HepG2 (cell line): ENCODE measurements around the gene SCN4B. TPM values are rescaled to one million over a fixed set of nuclear protein-coding genes. Genes with fewer than 3 reads are reported as not detected.

Source experiments
- ATAC-seq: fragments of 200-7000 bp; cut with Tn5 transposase; 3 replicates; pipeline ENCODE4 v1.9.1; 2020; ENCODE audit warnings: mild to moderate bottlenecking, moderate library complexity
- BruUV-seq: library from RNA; stranded (reverse); fragments of 400-500 nt; replicated peaks from 2 replicates; lab custom pipeline; 2021; lab: Mats Ljungman, UMichigan
- CTCF ChIA-PET: fragments of 300-600 bp; formaldehyde crosslinking; extraction: SDS; loops from one replicate; lab custom pipeline; 2021; ENCODE audit warnings: low total read pairs, inconsistent platforms, low intra/inter-chr PET ratio; lab: Yijun Ruan, JAX
- POLR2A ChIA-PET: fragments of 350-600 bp; sonication (Branson Sonifier 250); formaldehyde crosslinking; loops from one replicate; lab custom pipeline; 2020; ENCODE audit warnings: antibody characterized with exemption, inconsistent platforms; lab: Yijun Ruan, JAX
- DNase-seq: peaks from one replicate; pipeline ENCODE4 v3.0.0-alpha.2; 2015; ENCODE audit warnings: low spot score
- FAIRE-seq: peaks from 3 replicates; lab custom pipeline; 2011; peaks lifted over from hg19 to GRCh38; lab: Jason Lieb, UNC
- H2AFZ ChIP-seq: one replicate; pipeline ENCODE4 v1.6.1; 2011; ENCODE audit warnings: low read length, inconsistent platforms
- H3K27ac ChIP-seq: fragments of 300-600 bp; 3 replicates; pipeline ENCODE4 v1.8.0; 2011; ENCODE audit warnings: mixed run types, mild to moderate bottlenecking, mixed read lengths, low read length, inconsistent platforms; ENCODE audit not compliant: insufficient read depth; ENCODE audit errors: extremely low read length
- H3K27me3 ChIP-seq, 2 experiments: fragments of 200-600 bp in 1 of 2; 2 replicates in 1 of 2; 3 replicates in 1 of 2; pipeline versions ENCODE4 v1.6.0 to v1.8.0; 2011; ENCODE audit warnings: low read length in 2 of 2, mild to moderate bottlenecking in 2 of 2, moderate library complexity in 2 of 2, inconsistent platforms in 1 of 2; ENCODE audit not compliant: insufficient read depth in 2 of 2, control insufficient read depth in 1 of 2
- H3K36me3 ChIP-seq, 2 experiments: fragments of 200-600 bp in 1 of 2; replicated peaks in 1 of 2; 2 replicates in 1 of 2; 3 replicates in 1 of 2; pipeline versions ENCODE4 v1.5.1 to v1.8.0; 2011; ENCODE audit warnings: low read length in 2 of 2, inconsistent platforms in 1 of 2; ENCODE audit not compliant: insufficient read depth in 2 of 2, control insufficient read depth in 1 of 2
- H3K4me1 ChIP-seq: 2 replicates; pipeline ENCODE4 v1.5.1; 2012; ENCODE audit warnings: low read length, inconsistent platforms; ENCODE audit not compliant: insufficient read depth
- H3K4me2 ChIP-seq: 2 replicates; pipeline ENCODE4 v1.6.0; 2011; ENCODE audit warnings: low read depth, low read length, inconsistent platforms
- H3K4me3 ChIP-seq, 3 experiments: fragments of 200-600 bp in 1 of 3; sonication (generic), shearing (Covaris generic) in 1 of 3; replicated peaks in 1 of 3; 2 replicates each; pipeline ENCODE4 v1.5.1; 2011 to 2016; ENCODE audit warnings: low read length in 3 of 3, inconsistent platforms in 2 of 3, low read depth in 2 of 3, mild to moderate bottlenecking in 2 of 3, control low read depth in 1 of 3, mixed read lengths in 1 of 3; ENCODE audit not compliant: insufficient read depth in 1 of 3
- H3K79me2 ChIP-seq: one replicate; pipeline ENCODE4 v1.6.1; 2011; ENCODE audit warnings: low read length, inconsistent platforms; ENCODE audit not compliant: insufficient read depth
- H3K9ac ChIP-seq: 2 replicates; pipeline ENCODE4 v1.6.0; 2011; ENCODE audit warnings: mild to moderate bottlenecking, low read depth, low read length, inconsistent platforms; ENCODE audit not compliant: insufficient read depth
- H3K9me3 ChIP-seq: 2 replicates; pipeline ENCODE4 v1.5.1; 2012; ENCODE audit warnings: mild to moderate bottlenecking, low read length
- H4K20me1 ChIP-seq: 2 replicates; pipeline ENCODE4 v1.6.0; 2011; ENCODE audit warnings: inconsistent platforms, mild to moderate bottlenecking, low read length, moderate library complexity; ENCODE audit not compliant: insufficient read depth
- EP300 ChIP-seq, 3 experiments: sonication (generic) in 1 of 3; formaldehyde crosslinking in 1 of 3; IDR thresholded peaks; 2 replicates each; pipeline versions ENCODE4 v1.5.1 to v1.6.1; 2011 to 2020; ENCODE audit warnings: low read depth in 2 of 3, low read length in 2 of 3, borderline replicate concordance in 1 of 3, improper control_type of control experiment in 1 of 3, mild to moderate bottlenecking in 1 of 3, missing genetic modification reagents in 1 of 3, moderate library complexity in 1 of 3
- FOXK1 ChIP-seq: sonication (generic); formaldehyde crosslinking; IDR thresholded peaks from 2 replicates; pipeline ENCODE4 v1.4.0; 2020; ENCODE audit warnings: low read depth, missing genetic modification reagents, borderline replicate concordance
- SP5 ChIP-seq: IDR thresholded peaks from 2 replicates; pipeline ENCODE4 v1.6.1; 2016; ENCODE audit warnings: low read depth, borderline replicate concordance
- ZFP37 ChIP-seq: sonication (generic); formaldehyde crosslinking; IDR thresholded peaks from 2 replicates; pipeline ENCODE4 v1.4.0; 2020; ENCODE audit warnings: missing genetic modification reagents, borderline replicate concordance
- ZNF30 ChIP-seq: sonication (generic); formaldehyde crosslinking; IDR thresholded peaks from 2 replicates; pipeline ENCODE4 v1.5.0; 2020; ENCODE audit warnings: mild to moderate bottlenecking, missing genetic modification reagents
- ZNF329 ChIP-seq: sonication (generic); formaldehyde crosslinking; IDR thresholded peaks from 2 replicates; pipeline ENCODE4 v1.9.0; 2021; ENCODE audit warnings: low read depth, mild to moderate bottlenecking, missing genetic modification reagents
- WGBS: methylation state at CpG from one replicate; pipeline ENCODE4 v1.1.6; 2017; ENCODE audit warnings: low lambda C conversion rate; 5-methylcytosine and 5-hydroxymethylcytosine counted together
- in situ Hi-C: cut with HindIII; loops from 2 replicates; pipeline ENCODE4 v1.10.0; 2017; ENCODE audit warnings: low pct_unique_long_range_greater_than_20kb; ENCODE audit not compliant: extremely low pct_ligation_motif_present
- intact Hi-C: fragments of 100-400 bp; cut with micrococcal nuclease; formaldehyde crosslinking; loops from one replicate; pipeline ENCODE4 v1.10.0; 2022; ENCODE audit not compliant: unreplicated experiment
- polyA plus RNA-seq, 8 experiments: library from polyadenylated mRNA; depleted of rRNA in 3 of 8; stranded (reverse) in 7 of 8; unstranded in 1 of 8; fragments of >200 nt; fragmentation: Illumina TruSeq in 4 of 8; extraction: Trizol in 4 of 8; gene quantifications; 2 replicates each; pipeline versions ENCODE4 v1.2.1 to v1.2.3, GENCODE V29; 2011 to 2016; ENCODE audit warnings: low read depth in 4 of 8, missing spikeins in 1 of 8, mixed read lengths in 1 of 8; ENCODE audit not compliant: insufficient read depth in 1 of 8
- total RNA-seq, 5 experiments: library from RNA; depleted of rRNA; stranded (reverse); fragments of >200 nt; fragmentation: Illumina TruSeq; extraction: Trizol; gene quantifications; 2 replicates each; pipeline ENCODE4 v1.2.3, GENCODE V29; 2016; ENCODE audit warnings: low read depth in 1 of 5
- TF ChIP-seq, protein P1 (sequence below): sonication (generic); formaldehyde crosslinking; IDR thresholded peaks from 2 replicates; pipeline ENCODE4 v1.8.1; 2023; ENCODE audit warnings: mild to moderate bottlenecking, missing genetic modification reagents, borderline replicate concordance
- TF ChIP-seq, protein P2 (sequence below): IDR thresholded peaks from 2 replicates; pipeline ENCODE4 v1.4.0; 2020; ENCODE audit warnings: mild to moderate bottlenecking, missing genetic modification reagents
- TF ChIP-seq, protein P3 (sequence below): sonication (generic); formaldehyde crosslinking; IDR thresholded peaks from 2 replicates; pipeline ENCODE4 v1.4.0; 2020; ENCODE audit warnings: low read depth, missing genetic modification reagents

The SCN4B gene
- total and polyA plus RNA-seq, 2 of the 13 experiments (the other 11 are each of a cell fraction or from before 2014, with no cell fraction given): 0.04 to 0.29 TPM

DNA sequence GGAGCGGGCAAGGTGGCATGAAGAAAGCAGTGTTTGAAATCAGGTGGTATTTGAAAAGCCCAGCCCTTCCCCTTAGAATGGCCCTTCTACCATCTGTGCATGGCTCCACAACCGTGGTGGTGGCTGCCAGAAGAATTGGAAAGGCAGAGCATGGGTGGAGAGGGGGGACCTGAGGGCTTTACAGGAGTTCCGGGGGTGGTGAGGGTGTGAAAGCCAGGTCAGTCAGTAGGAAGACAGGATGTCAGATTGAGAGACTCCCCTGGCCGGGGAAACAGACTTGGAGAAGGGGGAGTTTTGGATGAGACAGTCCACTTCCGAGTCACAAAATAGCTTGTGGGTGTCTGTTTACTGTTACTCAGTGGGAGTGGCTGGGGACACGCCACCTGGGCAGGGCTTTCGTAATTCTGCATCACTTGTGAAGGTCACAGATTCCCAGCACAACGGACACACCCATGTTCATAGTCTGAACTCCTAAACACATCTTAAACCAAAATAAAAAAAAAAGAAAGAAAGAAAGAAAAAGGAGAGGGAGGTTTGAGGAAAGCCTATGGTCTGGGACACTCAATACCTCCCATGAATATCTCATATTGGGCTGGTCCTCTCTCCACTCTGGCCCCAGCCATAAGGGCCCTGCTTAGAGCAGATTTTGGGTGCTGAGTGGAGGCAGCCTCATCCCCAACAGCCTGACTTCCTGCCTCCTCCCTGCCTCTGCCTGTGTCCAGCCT lies 41.4 kb downstream of the SCN4B start:
- DNase-seq (no peak), FAIRE-seq (no peak), ATAC-seq (no peak)
- Histone ChIP-seq H3K27ac (no peak overlapping the region), H2AFZ (no peak overlapping the region), H3K9ac (no peak overlapping the region), H3K4me1 (peaks cover 10% of the 10 kb centered on the region), H4K20me1 (no peaks in the 10 kb centered on the region), H3K27me3 (peaks cover 4 to 25% of the 10 kb centered on the region in 2 experiments; a peak in 4 of 5 replicates), H3K4me3 (no peak overlapping the region), H3K9me3 (no peaks in the 10 kb centered on the region), H3K36me3 (no peaks in the 10 kb centered on the region), H3K4me2 (no peak overlapping the region; the same call in 1 of the 2 replicates), H3K79me2 (no peaks in the 10 kb centered on the region)
- 14% methylated on average over 8 of the region's 8 CpGs for WGBS
- intact Hi-C loops (no loop called here), in situ Hi-C loops (no loop called here)
- BruUV-seq: no TSS peak
- TF ChIP-seq, protein P1, sequence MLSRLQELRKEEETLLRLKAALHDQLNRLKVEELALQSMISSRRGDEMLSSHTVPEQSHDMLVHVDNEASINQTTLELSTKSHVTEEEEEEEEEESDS (CRISPR knock-in tag): no peak
- TF ChIP-seq SP5 (CRISPR knock-in tag) (0 out of 2 replicates have a peak, but pooled peaks have one; percentile 28), ZNF329 (CRISPR knock-in tag) (no peak), FOXK1 (CRISPR knock-in tag) (no peak), EP300 (IDR thresholded peaks at IDR 0.05; ENCODE audit: low read depth in 2 of 2, low read length in 2 of 2) (no peak), EP300 (CRISPR knock-in tag; IDR thresholded peaks at IDR 0.05; ENCODE audit: borderline replicate concordance) (no peak), ZFP37 (CRISPR knock-in tag) (no peak), ZNF30 (no peak)
- TF ChIP-seq, protein P2, sequence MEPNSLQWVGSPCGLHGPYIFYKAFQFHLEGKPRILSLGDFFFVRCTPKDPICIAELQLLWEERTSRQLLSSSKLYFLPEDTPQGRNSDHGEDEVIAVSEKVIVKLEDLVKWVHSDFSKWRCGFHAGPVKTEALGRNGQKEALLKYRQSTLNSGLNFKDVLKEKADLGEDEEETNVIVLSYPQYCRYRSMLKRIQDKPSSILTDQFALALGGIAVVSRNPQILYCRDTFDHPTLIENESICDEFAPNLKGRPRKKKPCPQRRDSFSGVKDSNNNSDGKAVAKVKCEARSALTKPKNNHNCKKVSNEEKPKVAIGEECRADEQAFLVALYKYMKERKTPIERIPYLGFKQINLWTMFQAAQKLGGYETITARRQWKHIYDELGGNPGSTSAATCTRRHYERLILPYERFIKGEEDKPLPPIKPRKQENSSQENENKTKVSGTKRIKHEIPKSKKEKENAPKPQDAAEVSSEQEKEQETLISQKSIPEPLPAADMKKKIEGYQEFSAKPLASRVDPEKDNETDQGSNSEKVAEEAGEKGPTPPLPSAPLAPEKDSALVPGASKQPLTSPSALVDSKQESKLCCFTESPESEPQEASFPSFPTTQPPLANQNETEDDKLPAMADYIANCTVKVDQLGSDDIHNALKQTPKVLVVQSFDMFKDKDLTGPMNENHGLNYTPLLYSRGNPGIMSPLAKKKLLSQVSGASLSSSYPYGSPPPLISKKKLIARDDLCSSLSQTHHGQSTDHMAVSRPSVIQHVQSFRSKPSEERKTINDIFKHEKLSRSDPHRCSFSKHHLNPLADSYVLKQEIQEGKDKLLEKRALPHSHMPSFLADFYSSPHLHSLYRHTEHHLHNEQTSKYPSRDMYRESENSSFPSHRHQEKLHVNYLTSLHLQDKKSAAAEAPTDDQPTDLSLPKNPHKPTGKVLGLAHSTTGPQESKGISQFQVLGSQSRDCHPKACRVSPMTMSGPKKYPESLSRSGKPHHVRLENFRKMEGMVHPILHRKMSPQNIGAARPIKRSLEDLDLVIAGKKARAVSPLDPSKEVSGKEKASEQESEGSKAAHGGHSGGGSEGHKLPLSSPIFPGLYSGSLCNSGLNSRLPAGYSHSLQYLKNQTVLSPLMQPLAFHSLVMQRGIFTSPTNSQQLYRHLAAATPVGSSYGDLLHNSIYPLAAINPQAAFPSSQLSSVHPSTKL (CRISPR knock-in tag): 0 out of 2 replicates have a peak, but pooled peaks have one; percentile 16
- TF ChIP-seq, protein P3, sequence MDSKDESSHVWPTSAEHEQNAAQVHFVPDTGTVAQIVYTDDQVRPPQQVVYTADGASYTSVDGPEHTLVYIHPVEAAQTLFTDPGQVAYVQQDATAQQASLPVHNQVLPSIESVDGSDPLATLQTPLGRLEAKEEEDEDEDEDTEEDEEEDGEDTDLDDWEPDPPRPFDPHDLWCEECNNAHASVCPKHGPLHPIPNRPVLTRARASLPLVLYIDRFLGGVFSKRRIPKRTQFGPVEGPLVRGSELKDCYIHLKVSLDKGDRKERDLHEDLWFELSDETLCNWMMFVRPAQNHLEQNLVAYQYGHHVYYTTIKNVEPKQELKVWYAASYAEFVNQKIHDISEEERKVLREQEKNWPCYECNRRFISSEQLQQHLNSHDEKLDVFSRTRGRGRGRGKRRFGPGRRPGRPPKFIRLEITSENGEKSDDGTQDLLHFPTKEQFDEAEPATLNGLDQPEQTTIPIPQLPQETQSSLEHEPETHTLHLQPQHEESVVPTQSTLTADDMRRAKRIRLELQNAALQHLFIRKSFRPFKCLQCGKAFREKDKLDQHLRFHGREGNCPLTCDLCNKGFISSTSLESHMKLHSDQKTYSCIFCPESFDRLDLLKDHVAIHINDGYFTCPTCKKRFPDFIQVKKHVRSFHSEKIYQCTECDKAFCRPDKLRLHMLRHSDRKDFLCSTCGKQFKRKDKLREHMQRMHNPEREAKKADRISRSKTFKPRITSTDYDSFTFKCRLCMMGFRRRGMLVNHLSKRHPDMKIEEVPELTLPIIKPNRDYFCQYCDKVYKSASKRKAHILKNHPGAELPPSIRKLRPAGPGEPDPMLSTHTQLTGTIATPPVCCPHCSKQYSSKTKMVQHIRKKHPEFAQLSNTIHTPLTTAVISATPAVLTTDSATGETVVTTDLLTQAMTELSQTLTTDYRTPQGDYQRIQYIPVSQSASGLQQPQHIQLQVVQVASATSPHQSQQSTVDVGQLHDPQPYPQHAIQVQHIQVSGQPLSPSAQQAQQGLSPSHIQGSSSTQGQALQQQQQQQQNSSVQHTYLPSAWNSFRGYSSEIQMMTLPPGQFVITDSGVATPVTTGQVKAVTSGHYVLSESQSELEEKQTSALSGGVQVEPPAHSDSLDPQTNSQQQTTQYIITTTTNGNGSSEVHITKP: peak; percentile 46; the same call in 1 of the 2 replicates
- CTCF ChIA-PET: no interaction called here
- POLR2A ChIA-PET: no interaction called here
